HepG2 (cell line): ENCODE results near the gene LCORL. TPM values are rescaled to one million over a fixed set of nuclear protein-coding genes. Genes with fewer than 3 reads are reported as not detected.

ENCODE experiments used
- BATF2 ChIP-seq: sonication (generic); formaldehyde crosslinking; IDR thresholded peaks from 2 replicates; pipeline ENCODE4 v1.8.0; 2022; ENCODE audit warnings: mild to moderate bottlenecking, missing genetic modification reagents, moderate library complexity
- HOXA7 ChIP-seq: sonication (generic); formaldehyde crosslinking; IDR thresholded peaks from 2 replicates; pipeline ENCODE4 v1.8.1; 2022; ENCODE audit warnings: mild to moderate bottlenecking, missing genetic modification reagents, moderate library complexity
- HOXD1 ChIP-seq: sonication (generic); formaldehyde crosslinking; IDR thresholded peaks from 2 replicates; pipeline ENCODE4 v1.5.0; 2020; ENCODE audit warnings: missing genetic modification reagents
- MXI1 ChIP-seq: IDR thresholded peaks from 3 replicates; pipeline ENCODE4 v1.6.1; 2012; ENCODE audit warnings: low read depth, low read length, inconsistent platforms, borderline replicate concordance
- PRDM15 ChIP-seq: sonication (generic); formaldehyde crosslinking; IDR thresholded peaks from 2 replicates; pipeline ENCODE4 v1.4.0; 2020; ENCODE audit warnings: missing genetic modification reagents
- SMAD1 ChIP-seq: sonication (generic); formaldehyde crosslinking; IDR thresholded peaks from 2 replicates; pipeline ENCODE4 v1.4.0; 2020; ENCODE audit warnings: missing genetic modification reagents, low read depth, mild to moderate bottlenecking, borderline replicate concordance
- TBX2 ChIP-seq: sonication (generic); formaldehyde crosslinking; IDR thresholded peaks from 2 replicates; pipeline ENCODE4 v1.5.0; 2020; ENCODE audit warnings: missing genetic modification reagents, mild to moderate bottlenecking, borderline replicate concordance
- ZBTB25 ChIP-seq: IDR thresholded peaks from 2 replicates; pipeline ENCODE4 v1.6.1; 2018; ENCODE audit warnings: missing genetic modification reagents
- ZKSCAN8 ChIP-seq: IDR thresholded peaks from 2 replicates; pipeline ENCODE4 v1.6.1; 2016; ENCODE audit warnings: borderline replicate concordance, missing genetic modification reagents, missing compliant biosample characterization
- ZMYM2 ChIP-seq: sonication (generic); formaldehyde crosslinking; IDR thresholded peaks from 2 replicates; pipeline ENCODE4 v1.8.0; 2022; ENCODE audit warnings: mild to moderate bottlenecking, missing genetic modification reagents
- ZNF576 ChIP-seq: sonication (generic); formaldehyde crosslinking; IDR thresholded peaks from 2 replicates; pipeline ENCODE4 v1.4.0; 2020; ENCODE audit warnings: mild to moderate bottlenecking, missing genetic modification reagents
- ZNF615 ChIP-seq: sonication (generic); formaldehyde crosslinking; IDR thresholded peaks from 2 replicates; pipeline ENCODE4 v1.5.0; 2020; ENCODE audit warnings: mild to moderate bottlenecking, missing genetic modification reagents, borderline replicate concordance
- ZNF800 ChIP-seq: sonication (generic); formaldehyde crosslinking; IDR thresholded peaks from 2 replicates; pipeline ENCODE4 v1.4.0; 2020; ENCODE audit warnings: missing genetic modification reagents
- ZSCAN29 ChIP-seq: sonication (generic); formaldehyde crosslinking; conservative IDR thresholded peaks from 2 replicates; pipeline ENCODE4 v1.4.0; 2020; ENCODE audit warnings: mild to moderate bottlenecking, missing genetic modification reagents
- polyA plus RNA-seq, 8 experiments: library from polyadenylated mRNA; depleted of rRNA in 3 of 8; stranded (reverse) in 7 of 8; unstranded in 1 of 8; fragments of >200 nt; fragmentation: Illumina TruSeq in 4 of 8; extraction: Trizol in 4 of 8; gene quantifications; 2 replicates each; pipeline versions ENCODE4 v1.2.1 to v1.2.3, GENCODE V29; 2011 to 2016; ENCODE audit warnings: low read depth in 4 of 8, missing spikeins in 1 of 8, mixed read lengths in 1 of 8; ENCODE audit not compliant: insufficient read depth in 1 of 8
- total RNA-seq, 5 experiments: library from RNA; depleted of rRNA; stranded (reverse); fragments of >200 nt; fragmentation: Illumina TruSeq; extraction: Trizol; gene quantifications; 2 replicates each; pipeline ENCODE4 v1.2.3, GENCODE V29; 2016; ENCODE audit warnings: low read depth in 1 of 5

The LCORL gene
- total and polyA plus RNA-seq, 2 of the 13 experiments (the other 11 are each of a cell fraction or from before 2014, with no cell fraction given), result 5.3 to 14.5 TPM

GRCh38 chr4:17810260-17811077 is 211.1 kb downstream of the LCORL start, which contains the start of the genes DCAF16 and NCAPG (continued):
- TF ChIP-seq ZSCAN29, result no peak
- TF ChIP-seq SMAD1, result peak; percentile 29; the same call in 1 of the 2 replicates
- no peak for TF ChIP-seq ZNF800 (CRISPR knock-in tag)
- no peak for TF ChIP-seq ZNF615 (CRISPR knock-in tag)
- peak; percentile 36; the same call in 1 of the 2 replicates for TF ChIP-seq ZNF576 (CRISPR knock-in tag)
- TF ChIP-seq BATF2 (CRISPR knock-in tag), result peak; percentile 97
- peak; percentile 79 for TF ChIP-seq HOXA7 (CRISPR knock-in tag)
- peak; percentile 89; the same call in 1 of the 2 replicates for TF ChIP-seq TBX2
- TF ChIP-seq ZMYM2, result peak; percentile 74; the same call in 1 of the 2 replicates
- peak; percentile 52; the same call in 1 of the 2 replicates for TF ChIP-seq ZBTB25 (CRISPR knock-in tag)
- peak; percentile 43; the same call in 1 of the 2 replicates for TF ChIP-seq HOXD1 (CRISPR knock-in tag)
- TF ChIP-seq MXI1, result peak; percentile 90; the same call in 2 of the 3 replicates
- peak; percentile 54 for TF ChIP-seq PRDM15 (CRISPR knock-in tag)
- TF ChIP-seq ZKSCAN8 (CRISPR knock-in tag), result no peak
